Lung (tissue), 12 donors: ENCODE data around the gene NTRK3. TPM values are rescaled to one million over a fixed set of nuclear protein-coding genes. Genes with fewer than 3 reads are reported as not detected.

Source experiments
- ATAC-seq: fragments of 200-7000 bp; cut with Tn5 transposase; one replicate; pipeline ENCODE4 v1.9.1; 2020; ENCODE audit warnings: moderate number of reproducible peaks; ENCODE audit not compliant: insufficient read depth, low FRiP score
- DNase-seq, 3 donors: peaks; one replicate each; pipeline ENCODE4 v3.0.0-alpha.2; 2013 to 2017
- H3K27ac ChIP-seq, 2 donors: one replicate each; pipeline ENCODE4 v1.5.1; 2013; ENCODE audit warnings: mild to moderate bottlenecking in 2 of 2, moderate library complexity in 2 of 2, control low read depth in 1 of 2, inconsistent platforms in 1 of 2, low read depth in 1 of 2, low read length in 1 of 2
- H3K27me3 ChIP-seq, 3 donors: one replicate each; pipeline ENCODE4 v1.5.1; 2013; ENCODE audit warnings: low read length in 2 of 3; ENCODE audit not compliant: control insufficient read depth in 3 of 3, insufficient read depth in 3 of 3
- H3K36me3 ChIP-seq, 4 donors: one replicate each; pipeline ENCODE4 v1.5.1; 2013; ENCODE audit warnings: low read length in 4 of 4, mild to moderate bottlenecking in 1 of 4, moderate library complexity in 1 of 4; ENCODE audit not compliant: control insufficient read depth in 4 of 4, insufficient read depth in 4 of 4
- H3K4me1 ChIP-seq, 5 donors: one replicate each; pipeline ENCODE4 v1.5.1; 2013; ENCODE audit warnings: low read length in 5 of 5, mild to moderate bottlenecking in 2 of 5, moderate library complexity in 1 of 5; ENCODE audit not compliant: control insufficient read depth in 5 of 5, insufficient read depth in 5 of 5
- H3K4me3 ChIP-seq: one replicate; pipeline ENCODE4 v1.5.1; 2013; ENCODE audit warnings: mild to moderate bottlenecking, control low read depth, moderate library complexity
- H3K9ac ChIP-seq, 2 donors: one replicate each; pipeline ENCODE4 v1.5.1; 2013; ENCODE audit warnings: low read length in 2 of 2, control low read depth in 1 of 2; ENCODE audit not compliant: insufficient read depth in 1 of 2
- H3K9me3 ChIP-seq, 4 donors: one replicate each; pipeline ENCODE4 v1.5.1; 2013; ENCODE audit warnings: low read length in 3 of 4, mild to moderate bottlenecking in 1 of 4, moderate library complexity in 1 of 4; ENCODE audit not compliant: control insufficient read depth in 4 of 4, insufficient read depth in 3 of 4
- CTCF ChIP-seq: IDR thresholded peaks from 2 replicates; pipeline ENCODE4 v1.5.1; 2012; ENCODE audit warnings: mild to moderate bottlenecking; ENCODE audit errors: control extremely low read depth, extremely low read depth
- WGBS, 2 donors: extraction: QIAGEN DNeasy Blood & Tissue Kit; methylation state at CpG; one replicate each; pipeline ENCODE4 v1.1.7; 2013; 5-methylcytosine and 5-hydroxymethylcytosine counted together
- polyA plus RNA-seq, 2 donors: library from polyadenylated mRNA; stranded (reverse); fragments of 200-250 nt; gene quantifications; one replicate each; pipeline ENCODE4 v1.2.1, GENCODE V29; 2013
- total RNA-seq, 2 donors: library from RNA; depleted of rRNA in 1 of 2; stranded (reverse); fragments of >200 nt in 1 of 2; gene quantifications; one replicate each; pipeline ENCODE4 v1.2.1, GENCODE V29; 2014 to 2021
- donor health status: control.
- donor health status: control.
- donor health status: Bipolar disorder and iron deficiency.
- donor health status: healthy.
- donor health status: DM: yes; HTN: yes; CAD: no.

The NTRK3 gene
- total and polyA plus RNA-seq, 4 donors: 0.44 to 11.0 (median 4.2) TPM

GRCh38 chr15:87887177-87887576 lies 369.4 kb downstream of the NTRK3 start:
- no peak for DNase-seq
- Histone ChIP-seq H3K36me3 (no peaks in the 10 kb centered on the region), H3K27ac (no peak overlapping the region), H3K9ac (no peak overlapping the region), H3K4me3 (no peak overlapping the region), H3K27me3 (no peaks in the 10 kb centered on the region), H3K4me1 (no peaks in the 10 kb centered on the region), H3K9me3 (no peaks in the 10 kb centered on the region)
- no peak for TF ChIP-seq CTCF
- ATAC-seq: no peak
- WGBS, 2 donors: 56 to 66% methylated on average over 1 of the region's 1 CpG

- 60 to 72% methylated on average over 1 of the region's 1 CpG for WGBS, 2 donors
- no peak for DNase-seq
- Histone ChIP-seq H3K36me3 (no peaks in the 10 kb centered on the region), H3K9me3 (no peaks in the 10 kb centered on the region), H3K4me1 (peaks cover 0 to 4% (median 0%) of the 10 kb centered on the region in 5 donors), H3K4me3 (no peak overlapping the region), H3K27me3 (no peaks in the 10 kb centered on the region), H3K9ac (no peak overlapping the region), H3K27ac (no peak overlapping the region)
- ATAC-seq: no peak
- TF ChIP-seq CTCF: no peak
Observed at GRCh38 chr15:87881026-87881425, 375.5 kb downstream of the NTRK3 start.

GRCh38 chr15:87877822-87878542 lies 378.6 kb downstream of the NTRK3 start:
- DNase-seq (no peak), ATAC-seq (no peak)
- no peak for TF ChIP-seq CTCF
- Histone ChIP-seq H3K27ac (no peak overlapping the region), H3K4me1 (peaks cover 0 to 9% (median 0%) of the 10 kb centered on the region in 5 donors), H3K36me3 (no peaks in the 10 kb centered on the region), H3K4me3 (no peak overlapping the region), H3K27me3 (no peaks in the 10 kb centered on the region), H3K9ac (no peak overlapping the region), H3K9me3 (no peaks in the 10 kb centered on the region)
- WGBS, 2 donors: 83 to 87% methylated on average over 5 of the region's 5 CpGs
